Raji (cell line): ENCODE measurements around the gene BTBD9.

Source experiments
- POLR2A ChIP-seq: IDR thresholded peaks from 2 replicates; pipeline ENCODE4 v1.6.1; 2011; ENCODE audit warnings: low read depth, low read length, control low read depth; ENCODE audit not compliant: insufficient read depth

BTBD9 gene

GRCh38 chr6:38167598-38167997 lies 472.1 kb downstream of the BTBD9 start:
- no peak for TF ChIP-seq POLR2A

- no peak for TF ChIP-seq POLR2A
Observed at GRCh38 chr6:38166411-38167240, 473.1 kb downstream of the BTBD9 start.

DNA sequence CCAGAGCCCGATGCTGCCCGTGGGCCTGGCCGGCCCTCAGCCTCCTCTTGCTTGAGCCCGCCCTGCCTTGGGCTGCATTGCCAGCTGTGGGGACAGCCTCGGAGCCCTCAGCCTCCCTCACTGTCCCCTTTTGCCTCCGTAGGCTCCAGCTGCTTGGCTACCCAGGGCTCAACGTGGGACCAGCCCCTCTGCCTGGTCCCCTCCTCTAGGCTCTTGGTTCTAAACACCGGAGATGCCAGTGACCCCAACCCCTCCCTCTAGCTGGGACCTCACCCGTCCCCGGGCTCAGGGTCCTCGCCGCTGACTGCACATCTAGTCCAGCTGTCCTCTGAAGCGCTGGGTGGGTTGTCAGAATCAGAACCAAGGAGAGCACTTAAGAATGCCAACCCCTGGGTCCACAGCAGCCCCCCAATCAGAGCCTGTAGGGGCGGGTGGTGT lies 475.0 kb downstream of the BTBD9 start:
- TF ChIP-seq POLR2A: no peak

DNA sequence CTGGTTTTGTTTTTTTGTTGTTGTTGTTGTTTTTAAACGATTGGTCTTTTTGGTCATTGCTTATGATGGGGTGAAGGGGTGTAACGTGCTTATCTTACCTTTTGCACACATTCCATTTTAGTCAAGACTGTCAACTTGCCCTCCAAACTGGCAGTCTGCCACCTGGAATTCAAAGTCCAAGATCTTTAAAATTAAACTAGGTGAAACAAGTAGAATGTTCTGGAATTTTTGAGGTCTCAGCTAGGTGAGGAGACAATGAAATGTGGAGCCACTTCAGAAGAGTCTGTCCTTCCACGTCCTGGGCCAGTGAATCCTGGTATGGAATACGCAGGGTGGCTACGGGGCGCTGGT lies 475.6 kb downstream of the BTBD9 start:
- TF ChIP-seq POLR2A: no peak

GRCh38 chr6:38163186-38164130 lies 476.3 kb downstream of the BTBD9 start:
- TF ChIP-seq POLR2A: no peak

DNA sequence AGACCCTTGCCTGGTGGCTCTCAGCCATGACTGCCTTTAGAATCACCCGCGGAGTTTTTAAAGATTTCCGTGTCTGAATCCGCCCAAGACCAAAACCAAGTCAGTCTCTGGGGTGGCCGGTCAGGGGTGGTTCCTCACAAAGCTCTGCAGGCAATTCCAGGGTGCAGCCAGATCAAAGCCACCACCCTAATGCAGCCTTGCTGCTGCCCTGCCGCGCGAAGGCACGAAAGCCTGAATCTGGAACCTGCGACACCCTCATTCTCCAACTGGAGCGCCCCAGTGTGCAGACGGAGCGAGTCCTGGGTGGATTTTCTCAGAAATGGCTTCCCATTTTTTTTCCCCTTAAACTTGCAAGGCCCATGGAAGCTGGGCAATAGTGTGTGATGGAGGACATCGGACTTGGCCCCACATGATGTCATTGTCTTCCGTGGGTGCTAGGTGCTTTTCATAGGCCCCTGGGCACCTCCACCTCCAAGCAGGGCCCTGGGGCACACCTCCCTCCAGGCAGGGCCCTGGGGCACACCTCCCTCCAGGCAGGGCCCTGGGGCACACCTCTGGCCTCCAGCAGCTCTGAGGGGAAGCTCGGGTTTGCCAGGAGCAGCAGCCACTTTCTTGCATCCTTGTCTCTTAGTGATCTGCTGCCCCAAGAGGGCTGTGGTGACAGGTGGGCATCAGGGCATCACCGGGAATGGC lies 477.1 kb downstream of the BTBD9 start:
- no peak for TF ChIP-seq POLR2A

- TF ChIP-seq POLR2A: no peak
Observed at GRCh38 chr6:38161754-38162492, 477.8 kb downstream of the BTBD9 start.

DNA sequence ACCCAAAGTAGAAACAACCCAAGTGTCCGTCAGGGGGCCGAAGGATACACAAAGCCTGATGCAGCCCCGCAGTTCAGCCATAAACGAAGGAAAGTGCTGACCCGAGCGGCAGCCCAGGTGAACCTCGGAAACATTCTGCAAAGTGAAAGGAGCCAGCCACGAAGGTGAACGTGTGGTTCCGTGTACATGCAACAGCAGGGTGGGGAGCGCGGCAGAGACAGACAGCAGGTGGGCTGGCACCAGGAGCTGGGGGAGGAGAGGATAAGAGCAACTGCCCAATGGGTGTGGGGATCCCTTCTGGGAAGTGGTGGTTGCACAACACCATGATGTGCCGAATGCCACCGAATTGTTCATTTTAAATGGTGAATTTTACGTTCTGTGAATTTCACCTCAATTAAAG lies 478.4 kb downstream of the BTBD9 start:
- TF ChIP-seq POLR2A: no peak

- no peak for TF ChIP-seq POLR2A
Observed at GRCh38 chr6:38160831-38161230, 478.9 kb downstream of the BTBD9 start.

- TF ChIP-seq POLR2A: no peak
Observed at GRCh38 chr6:38159596-38159995, 480.1 kb downstream of the BTBD9 start.

GRCh38 chr6:38158762-38159350 lies 480.9 kb downstream of the BTBD9 start:
- no peak for TF ChIP-seq POLR2A

GRCh38 chr6:38157905-38158304 lies 481.8 kb downstream of the BTBD9 start:
- no peak for TF ChIP-seq POLR2A

DNA sequence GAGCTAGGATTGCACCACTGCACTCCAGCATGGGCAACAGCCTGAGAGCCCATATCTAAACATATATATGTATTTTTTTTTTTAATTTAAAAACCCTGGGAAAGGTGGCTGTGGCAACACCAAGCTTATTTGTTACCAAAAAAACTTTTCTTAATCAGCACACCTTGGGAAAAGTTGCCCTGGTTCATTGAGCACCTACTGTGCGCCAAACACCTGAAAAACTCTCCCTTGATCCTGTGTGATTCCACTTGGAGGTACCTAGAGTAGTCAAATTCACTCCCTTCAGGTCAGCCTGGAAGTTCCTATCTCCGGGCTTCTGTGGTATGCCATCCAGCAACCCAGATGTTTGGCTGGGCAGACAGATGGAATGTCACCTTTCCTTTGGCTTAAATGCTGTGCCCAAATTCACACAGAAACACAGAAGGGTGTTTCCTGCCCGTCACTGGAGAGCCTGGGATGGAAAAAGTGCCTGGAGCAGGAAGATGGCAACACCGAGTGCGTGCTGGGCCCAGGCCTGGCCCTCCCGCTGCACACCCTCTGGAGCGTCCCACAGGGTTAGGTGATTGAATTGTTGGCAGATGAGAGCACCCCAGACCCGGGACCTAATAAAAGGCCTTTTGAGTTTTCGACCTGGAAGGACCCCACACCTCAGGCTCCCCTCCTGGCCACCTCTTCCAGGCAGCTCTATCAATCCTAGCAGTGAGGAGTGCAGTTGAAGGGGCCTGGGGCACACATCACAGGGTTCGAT lies 482.7 kb downstream of the BTBD9 start:
- TF ChIP-seq POLR2A: no peak
